ENCODE data around the gene IRF2BP2. TPM values are rescaled to one million over a fixed set of nuclear protein-coding genes. Genes with fewer than 3 reads are reported as not detected.

IRF2BP2 gene
- total and polyA plus RNA-seq, 2 of the 13 experiments (the other 11 are each of a cell fraction or from before 2014, with no cell fraction given), result 140 to 147 TPM

- TF ChIP-seq SNAPC4 (CRISPR knock-in tag; IDR thresholded peaks at IDR 0.05) (no peak), ZNF101 (CRISPR knock-in tag; IDR thresholded peaks at IDR 0.05; ENCODE audit: borderline replicate concordance, low read depth) (no peak), ZNF740 (CRISPR knock-in tag; IDR thresholded peaks at IDR 0.05) (no peak), SYNCRIP (IDR thresholded peaks at IDR 0.05; ENCODE audit: insufficient read depth, low read depth, low read length) (no peak), HOXA7 (CRISPR knock-in tag; IDR thresholded peaks at IDR 0.05) (no peak), ZNF619 (CRISPR knock-in tag; IDR thresholded peaks at IDR 0.05) (no peak), HOMEZ (CRISPR knock-in tag; IDR thresholded peaks at IDR 0.05; ENCODE audit: low read depth) (no peak), ZUFSP (CRISPR knock-in tag; IDR thresholded peaks at IDR 0.05; ENCODE audit: borderline replicate concordance) (no peak), ZNF83 (CRISPR knock-in tag; IDR thresholded peaks at IDR 0.05; ENCODE audit: borderline replicate concordance) (no peak), SALL1 (CRISPR knock-in tag; IDR thresholded peaks at IDR 0.05) (peak; percentile 32), CENPT (CRISPR knock-in tag; IDR thresholded peaks at IDR 0.05; ENCODE audit: low read depth) (no peak), ZNF891 (CRISPR knock-in tag; IDR thresholded peaks at IDR 0.05) (no peak), KLF11 (CRISPR knock-in tag; IDR thresholded peaks at IDR 0.05) (no peak), ZNF546 (CRISPR knock-in tag; conservative IDR thresholded peaks at IDR 0.05) (no peak), ZBTB2 (CRISPR knock-in tag; IDR thresholded peaks at IDR 0.05; ENCODE audit: low read depth) (no peak), RARG (CRISPR knock-in tag; IDR thresholded peaks at IDR 0.05; ENCODE audit: low read depth) (no peak), ZSCAN25 (CRISPR knock-in tag; IDR thresholded peaks at IDR 0.05) (no peak), ZNF672 (CRISPR knock-in tag; IDR thresholded peaks at IDR 0.05) (no peak), CHCHD3 (CRISPR knock-in tag; IDR thresholded peaks at IDR 0.05) (no peak), GTF2F1 (IDR thresholded peaks at IDR 0.05; ENCODE audit: low read length) (no peak)
Measured at GRCh38 chr1:234620272-234621126, 10.5 kb upstream of the IRF2BP2 start (continued).

All from HepG2 (cell line).